HepG2 (cell line): ENCODE data around the gene SHROOM1. TPM values are rescaled to one million over a fixed set of nuclear protein-coding genes. Genes with fewer than 3 reads are reported as not detected.

ENCODE experiments used
- BORCS8-MEF2B ChIP-seq: sonication (generic); formaldehyde crosslinking; IDR thresholded peaks from 2 replicates; pipeline ENCODE4 v1.8.0; 2022; ENCODE audit warnings: mild to moderate bottlenecking, missing genetic modification reagents
- CEBPG ChIP-seq: IDR thresholded peaks from 2 replicates; pipeline ENCODE4 v1.6.1; 2016
- CHCHD3 ChIP-seq: sonication (generic); formaldehyde crosslinking; IDR thresholded peaks from 2 replicates; pipeline ENCODE4 v1.8.0; 2022; ENCODE audit warnings: mild to moderate bottlenecking, missing genetic modification reagents, moderate library complexity
- FOXA1 ChIP-seq, 2 experiments: fragments of 450-650 bp in 1 of 2; sonication (generic) in 1 of 2; formaldehyde crosslinking in 1 of 2; IDR thresholded peaks; 2 replicates each; pipeline versions ENCODE4 v1.4.0 to v1.6.1; 2016 to 2020; ENCODE audit warnings: missing genetic modification reagents in 1 of 2
- GATAD2A ChIP-seq: IDR thresholded peaks from 2 replicates; pipeline ENCODE4 v1.6.1; 2016
- HNRNPH1 ChIP-seq: fragments of 200-400 bp; formaldehyde crosslinking; optimal IDR thresholded peaks from 2 replicates; pipeline ENCODE3; 2017; ENCODE audit warnings: mild to moderate bottlenecking, low read depth, low read length
- IRF2 ChIP-seq: IDR thresholded peaks from 2 replicates; pipeline ENCODE4 v1.6.1; 2018; ENCODE audit warnings: missing genetic modification reagents, missing compliant biosample characterization
- LCORL ChIP-seq, 2 experiments: fragments of 450-650 bp in 1 of 2; sonication (generic) in 1 of 2; formaldehyde crosslinking in 1 of 2; IDR thresholded peaks; 2 replicates each; pipeline versions ENCODE4 v1.5.0 to v1.6.1; 2017 to 2020; ENCODE audit warnings: antibody characterized with exemption in 1 of 2, missing genetic modification reagents in 1 of 2
- MEF2D ChIP-seq: sonication (generic); formaldehyde crosslinking; IDR thresholded peaks from 2 replicates; pipeline ENCODE4 v1.5.1; 2020; ENCODE audit warnings: mild to moderate bottlenecking, missing genetic modification reagents
- MLX ChIP-seq: IDR thresholded peaks from 2 replicates; pipeline ENCODE4 v1.6.1; 2016
- MNT ChIP-seq: fragments of 450-650 bp; IDR thresholded peaks from 2 replicates; pipeline ENCODE4 v1.6.1; 2016
- MXD1 ChIP-seq: sonication (generic); formaldehyde crosslinking; IDR thresholded peaks from 2 replicates; pipeline ENCODE4 v1.4.0; 2020; ENCODE audit warnings: mild to moderate bottlenecking, missing genetic modification reagents
- SOX6 ChIP-seq, 2 experiments: fragments of 450-650 bp in 1 of 2; sonication (generic) in 1 of 2; formaldehyde crosslinking in 1 of 2; IDR thresholded peaks; 2 replicates each; pipeline versions ENCODE4 v1.4.0 to v1.6.1; 2017 to 2020; ENCODE audit warnings: antibody characterized with exemption in 1 of 2, mild to moderate bottlenecking in 1 of 2, missing genetic modification reagents in 1 of 2
- TCF7 ChIP-seq: sonication (generic); IDR thresholded peaks from 2 replicates; pipeline ENCODE4 v1.6.1; 2016; ENCODE audit warnings: antibody characterized with exemption, low read depth
- ZBTB42 ChIP-seq: sonication (generic); formaldehyde crosslinking; IDR thresholded peaks from 2 replicates; pipeline ENCODE4 v1.5.0; 2020; ENCODE audit warnings: mild to moderate bottlenecking, missing genetic modification reagents
- polyA plus RNA-seq, 8 experiments: library from polyadenylated mRNA; depleted of rRNA in 3 of 8; stranded (reverse) in 7 of 8; unstranded in 1 of 8; fragments of >200 nt; fragmentation: Illumina TruSeq in 4 of 8; extraction: Trizol in 4 of 8; gene quantifications; 2 replicates each; pipeline versions ENCODE4 v1.2.1 to v1.2.3, GENCODE V29; 2011 to 2016; ENCODE audit warnings: low read depth in 4 of 8, missing spikeins in 1 of 8, mixed read lengths in 1 of 8; ENCODE audit not compliant: insufficient read depth in 1 of 8
- total RNA-seq, 5 experiments: library from RNA; depleted of rRNA; stranded (reverse); fragments of >200 nt; fragmentation: Illumina TruSeq; extraction: Trizol; gene quantifications; 2 replicates each; pipeline ENCODE4 v1.2.3, GENCODE V29; 2016; ENCODE audit warnings: low read depth in 1 of 5
- TF ChIP-seq, protein P1 (sequence below): sonication (generic); formaldehyde crosslinking; IDR thresholded peaks from 2 replicates; pipeline ENCODE4 v1.9.0; 2021; ENCODE audit warnings: missing genetic modification reagents, mild to moderate bottlenecking, borderline replicate concordance
- TF ChIP-seq, protein P2 (sequence below): fragments of 450-650 bp; IDR thresholded peaks from 2 replicates; pipeline ENCODE4 v1.6.1; 2017
- TF ChIP-seq, protein P3 (sequence below): sonication (generic); formaldehyde crosslinking; IDR thresholded peaks from 2 replicates; pipeline ENCODE4 v1.4.0; 2020; ENCODE audit warnings: mild to moderate bottlenecking, missing genetic modification reagents
- TF ChIP-seq, protein P4 (sequence below): sonication (generic); formaldehyde crosslinking; conservative IDR thresholded peaks from 2 replicates; pipeline ENCODE4 v1.5.0; 2020; ENCODE audit warnings: missing genetic modification reagents

The SHROOM1 gene
- total and polyA plus RNA-seq, 2 of the 13 experiments (the other 11 are each of a cell fraction or from before 2014, with no cell fraction given): 18.2 to 25.7 TPM

DNA sequence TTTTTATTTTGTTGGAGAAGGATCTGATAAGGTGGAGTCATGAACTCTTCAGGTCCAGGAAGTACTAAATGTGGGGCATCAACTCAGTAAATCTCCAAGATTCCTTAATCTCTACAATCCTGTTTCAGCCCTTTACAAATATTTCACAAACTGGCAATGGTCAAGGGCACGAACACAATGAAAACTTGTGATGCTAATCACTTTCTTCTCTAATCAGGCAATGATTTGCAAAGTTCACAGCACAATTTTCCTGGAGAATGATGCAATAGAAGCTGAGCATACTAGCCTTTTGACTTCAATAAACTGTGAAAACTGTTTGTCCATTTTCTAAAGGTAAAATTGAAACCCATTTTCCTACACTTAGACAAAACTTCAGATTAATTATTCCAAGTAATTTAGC lies 18.9 kb upstream of the SHROOM1 start (continued):
- TF ChIP-seq SOX6 (IDR thresholded peaks at IDR 0.05): no peak
- peak; percentile 84 for TF ChIP-seq SOX6 (CRISPR knock-in tag; IDR thresholded peaks at IDR 0.05)
- TF ChIP-seq, protein P1, sequence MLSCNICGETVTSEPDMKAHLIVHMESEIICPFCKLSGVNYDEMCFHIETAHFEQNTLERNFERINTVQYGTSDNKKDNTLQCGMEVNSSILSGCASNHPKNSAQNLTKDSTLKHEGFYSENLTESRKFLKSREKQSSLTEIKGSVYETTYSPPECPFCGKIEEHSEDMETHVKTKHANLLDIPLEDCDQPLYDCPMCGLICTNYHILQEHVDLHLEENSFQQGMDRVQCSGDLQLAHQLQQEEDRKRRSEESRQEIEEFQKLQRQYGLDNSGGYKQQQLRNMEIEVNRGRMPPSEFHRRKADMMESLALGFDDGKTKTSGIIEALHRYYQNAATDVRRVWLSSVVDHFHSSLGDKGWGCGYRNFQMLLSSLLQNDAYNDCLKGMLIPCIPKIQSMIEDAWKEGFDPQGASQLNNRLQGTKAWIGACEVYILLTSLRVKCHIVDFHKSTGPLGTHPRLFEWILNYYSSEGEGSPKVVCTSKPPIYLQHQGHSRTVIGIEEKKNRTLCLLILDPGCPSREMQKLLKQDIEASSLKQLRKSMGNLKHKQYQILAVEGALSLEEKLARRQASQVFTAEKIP (CRISPR knock-in tag): no peak
- TF ChIP-seq TCF7: peak; percentile 45
- no peak for TF ChIP-seq FOXA1 (IDR thresholded peaks at IDR 0.05)
- peak; percentile 39; the same call in 1 of the 2 replicates for TF ChIP-seq FOXA1 (CRISPR knock-in tag; IDR thresholded peaks at IDR 0.05)
- no peak for TF ChIP-seq MXD1
- peak; percentile 97 for TF ChIP-seq CEBPG (CRISPR knock-in tag)
- no peak for TF ChIP-seq MEF2D
- TF ChIP-seq GATAD2A (CRISPR knock-in tag): peak; percentile 60
- no peak for TF ChIP-seq MLX
- TF ChIP-seq IRF2: no peak
- TF ChIP-seq, protein P2, sequence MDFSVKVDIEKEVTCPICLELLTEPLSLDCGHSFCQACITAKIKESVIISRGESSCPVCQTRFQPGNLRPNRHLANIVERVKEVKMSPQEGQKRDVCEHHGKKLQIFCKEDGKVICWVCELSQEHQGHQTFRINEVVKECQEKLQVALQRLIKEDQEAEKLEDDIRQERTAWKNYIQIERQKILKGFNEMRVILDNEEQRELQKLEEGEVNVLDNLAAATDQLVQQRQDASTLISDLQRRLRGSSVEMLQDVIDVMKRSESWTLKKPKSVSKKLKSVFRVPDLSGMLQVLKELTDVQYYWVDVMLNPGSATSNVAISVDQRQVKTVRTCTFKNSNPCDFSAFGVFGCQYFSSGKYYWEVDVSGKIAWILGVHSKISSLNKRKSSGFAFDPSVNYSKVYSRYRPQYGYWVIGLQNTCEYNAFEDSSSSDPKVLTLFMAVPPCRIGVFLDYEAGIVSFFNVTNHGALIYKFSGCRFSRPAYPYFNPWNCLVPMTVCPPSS: no peak
- TF ChIP-seq, protein P3, sequence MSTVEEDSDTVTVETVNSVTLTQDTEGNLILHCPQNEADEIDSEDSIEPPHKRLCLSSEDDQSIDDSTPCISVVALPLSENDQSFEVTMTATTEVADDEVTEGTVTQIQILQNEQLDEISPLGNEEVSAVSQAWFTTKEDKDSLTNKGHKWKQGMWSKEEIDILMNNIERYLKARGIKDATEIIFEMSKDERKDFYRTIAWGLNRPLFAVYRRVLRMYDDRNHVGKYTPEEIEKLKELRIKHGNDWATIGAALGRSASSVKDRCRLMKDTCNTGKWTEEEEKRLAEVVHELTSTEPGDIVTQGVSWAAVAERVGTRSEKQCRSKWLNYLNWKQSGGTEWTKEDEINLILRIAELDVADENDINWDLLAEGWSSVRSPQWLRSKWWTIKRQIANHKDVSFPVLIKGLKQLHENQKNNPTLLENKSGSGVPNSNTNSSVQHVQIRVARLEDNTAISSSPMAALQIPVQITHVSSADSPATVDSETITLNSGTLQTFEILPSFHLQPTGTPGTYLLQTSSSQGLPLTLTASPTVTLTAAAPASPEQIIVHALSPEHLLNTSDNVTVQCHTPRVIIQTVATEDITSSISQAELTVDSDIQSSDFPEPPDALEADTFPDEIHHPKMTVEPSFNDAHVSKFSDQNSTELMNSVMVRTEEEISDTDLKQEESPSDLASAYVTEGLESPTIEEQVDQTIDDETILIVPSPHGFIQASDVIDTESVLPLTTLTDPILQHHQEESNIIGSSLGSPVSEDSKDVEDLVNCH (CRISPR knock-in tag): no peak
- no peak for TF ChIP-seq LCORL (IDR thresholded peaks at IDR 0.05)
- no peak for TF ChIP-seq LCORL (CRISPR knock-in tag; IDR thresholded peaks at IDR 0.05)
- TF ChIP-seq MNT: no peak
- TF ChIP-seq, protein P4, sequence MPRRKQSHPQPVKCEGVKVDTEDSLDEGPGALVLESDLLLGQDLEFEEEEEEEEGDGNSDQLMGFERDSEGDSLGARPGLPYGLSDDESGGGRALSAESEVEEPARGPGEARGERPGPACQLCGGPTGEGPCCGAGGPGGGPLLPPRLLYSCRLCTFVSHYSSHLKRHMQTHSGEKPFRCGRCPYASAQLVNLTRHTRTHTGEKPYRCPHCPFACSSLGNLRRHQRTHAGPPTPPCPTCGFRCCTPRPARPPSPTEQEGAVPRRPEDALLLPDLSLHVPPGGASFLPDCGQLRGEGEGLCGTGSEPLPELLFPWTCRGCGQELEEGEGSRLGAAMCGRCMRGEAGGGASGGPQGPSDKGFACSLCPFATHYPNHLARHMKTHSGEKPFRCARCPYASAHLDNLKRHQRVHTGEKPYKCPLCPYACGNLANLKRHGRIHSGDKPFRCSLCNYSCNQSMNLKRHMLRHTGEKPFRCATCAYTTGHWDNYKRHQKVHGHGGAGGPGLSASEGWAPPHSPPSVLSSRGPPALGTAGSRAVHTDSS (CRISPR knock-in tag): no peak
- TF ChIP-seq BORCS8-MEF2B (CRISPR knock-in tag): no peak
- no peak for TF ChIP-seq CHCHD3 (CRISPR knock-in tag)
- no peak for TF ChIP-seq HNRNPH1
- TF ChIP-seq ZBTB42 (CRISPR knock-in tag): no peak
